Measurements from ENCODE around the gene POLR3E. TPM values are rescaled to one million over a fixed set of nuclear protein-coding genes. Genes with fewer than 3 reads are reported as not detected.

The POLR3E gene
- total RNA-seq, 1 donor from 2014 or later: 97.1 TPM

GRCh38 chr16:22374311-22375116 lies 77.3 kb downstream of the POLR3E start, which contains the start of gene CDR2:
TSS of gene CDR2 (minus strand) at chr16:22374619. CDS start at chr16:22374309, 310 bp downstream.
- peaks cover 3% of the 10 kb centered on the region for H3K36me3 Mint-ChIP-seq (ENCODE audit: low read depth)
- peaks cover 22% of the 10 kb centered on the region for H3K4me1 Mint-ChIP-seq
- ChIA-PET POLR2A (interaction anchor here (0.6 to 1.0 kb wide), 2 partner anchors 13 to 17 kb away, joined by 3 read pairs; no protein-coding TSS in a partner anchor), CTCF (interaction anchor here (1.1 kb wide), 1 partner anchor 1217 kb away, joined by 3 read pairs; no protein-coding TSS in a partner anchor)
- ATAC-seq (ENCODE audit: low read depth) (peak; percentile 95), DNase-seq (peak; percentile 90)
- no peaks in the 10 kb centered on the region for H3K9me3 Mint-ChIP-seq
- intact Hi-C loops (cut with micrococcal nuclease): loop anchor here (1.0 to 5.0 kb wide), 3 partner anchors 77 to 182 kb away; partner anchors contain the start of genes EEF2K and POLR3E
- no peaks in the 10 kb centered on the region for H3K27me3 Mint-ChIP-seq
- H3K27ac Mint-ChIP-seq: peak within 1 kb of the TSS; percentile 70
- TF ChIP-seq CTCF (IDR thresholded peaks at IDR 0.05): no peak
- peak within 1 kb of the TSS; percentile 94 for H3K4me3 Mint-ChIP-seq

GRCh38 chr16:22375117-22375962 lies 78.1 kb downstream of the POLR3E start:
- Mint-ChIP-seq H3K4me1 (peaks cover 21% of the 10 kb centered on the region), H3K27me3 (no peaks in the 10 kb centered on the region), H3K27ac (no peak overlapping the region), H3K9me3 (no peaks in the 10 kb centered on the region), H3K4me3 (peak overlapping the region; percentile 94), H3K36me3 (ENCODE audit: low read depth) (peaks cover 3% of the 10 kb centered on the region)
- ChIA-PET POLR2A (interaction anchor here (0.5 to 0.6 kb wide), 2 partner anchors 61 to 184 kb away, joined by 3 read pairs; no protein-coding TSS in a partner anchor), CTCF (interaction anchor here (1.1 kb wide), 1 partner anchor 1218 kb away, joined by 3 read pairs; no protein-coding TSS in a partner anchor)
- DNase-seq (no peak), ATAC-seq (ENCODE audit: low read depth) (no peak)
- no peak for TF ChIP-seq CTCF (IDR thresholded peaks at IDR 0.05)
- intact Hi-C loops (cut with micrococcal nuclease): no loop called here

GRCh38 chr16:22375963-22376640 lies 78.9 kb downstream of the POLR3E start:
- peaks cover 3% of the 10 kb centered on the region for H3K36me3 Mint-ChIP-seq (ENCODE audit: low read depth)
- no peak for TF ChIP-seq CTCF (IDR thresholded peaks at IDR 0.05)
- peaks cover 21% of the 10 kb centered on the region for H3K4me1 Mint-ChIP-seq
- no peaks in the 10 kb centered on the region for H3K9me3 Mint-ChIP-seq
- ATAC-seq (ENCODE audit: low read depth) (no peak), DNase-seq (no peak)
- ChIA-PET POLR2A (interaction anchor here (0.6 kb wide), 1 partner anchor 60 kb away, joined by 3 read pairs; no protein-coding TSS in a partner anchor), CTCF (no interaction called here)
- no peak overlapping the region for H3K4me3 Mint-ChIP-seq
- H3K27me3 Mint-ChIP-seq: no peaks in the 10 kb centered on the region
- no peak overlapping the region for H3K27ac Mint-ChIP-seq
- intact Hi-C loops (cut with micrococcal nuclease): no loop called here

GRCh38 chr16:22379656-22380055 lies 82.4 kb downstream of the POLR3E start:
- no peaks in the 10 kb centered on the region for H3K27me3 Mint-ChIP-seq
- H3K27ac Mint-ChIP-seq: no peak overlapping the region
- no peak for ATAC-seq (ENCODE audit: low read depth)
- POLR2A ChIA-PET: no interaction called here
- H3K4me1 Mint-ChIP-seq: peaks cover 8% of the 10 kb centered on the region
- no peak overlapping the region for H3K4me3 Mint-ChIP-seq
- peaks cover 1% of the 10 kb centered on the region for H3K36me3 Mint-ChIP-seq (ENCODE audit: low read depth)
- no peak for TF ChIP-seq CTCF (IDR thresholded peaks at IDR 0.05)
- DNase-seq: no peak
- CTCF ChIA-PET: no interaction called here
- no peaks in the 10 kb centered on the region for H3K9me3 Mint-ChIP-seq
- intact Hi-C loops (cut with micrococcal nuclease): no loop called here

All from activated B cell treated with CpG ODN at 0.5 μM for 24 hours (primary cell).